Transverse colon (tissue), 4 donors: Measurements from ENCODE around the gene AKAP6. TPM values are rescaled to one million over a fixed set of nuclear protein-coding genes. Genes with fewer than 3 reads are reported as not detected.
"Not testable (repeated sequence)": the region's sequence is repeated elsewhere in the genome, so short reads cannot be mapped to it uniquely, and the experiment has no call there.

Source experiments
- DNase-seq: peaks from one replicate; pipeline ENCODE4 v3.0.0-alpha.2; 2019
- H3K27ac ChIP-seq, 4 donors: fragments of 200-600 bp; sonication (generic); 2 replicates each; pipeline ENCODE4 v1.5.1; 2016 to 2018; ENCODE audit warnings: inconsistent platforms in 4 of 4
- H3K27me3 ChIP-seq: fragments of 200-600 bp; sonication (generic); 2 replicates; pipeline ENCODE4 v1.5.1; 2017; ENCODE audit warnings: inconsistent platforms
- H3K36me3 ChIP-seq, 4 donors: fragments of 200-600 bp; sonication (generic); 2 replicates each; pipeline ENCODE4 v1.5.1; 2017 to 2019; ENCODE audit warnings: inconsistent platforms in 4 of 4
- H3K4me1 ChIP-seq, 4 donors: fragments of 200-600 bp; sonication (generic); 2 replicates each; pipeline ENCODE4 v1.5.1; 2017 to 2020; ENCODE audit warnings: inconsistent platforms in 4 of 4
- H3K4me3 ChIP-seq, 4 donors: fragments of 200-600 bp; sonication (generic); 1 replicate in 1 of 4; 2 replicates in 3 of 4; pipeline versions ENCODE4 v1.5.1 to v1.6.1; 2017 to 2019; ENCODE audit warnings: inconsistent platforms in 4 of 4
- H3K9me3 ChIP-seq, 2 donors: fragments of 200-600 bp; sonication (generic); 2 replicates each; pipeline ENCODE4 v1.5.1; 2017 to 2019; ENCODE audit warnings: inconsistent platforms in 2 of 2
- CTCF ChIP-seq, 5 experiments: fragments of 200-600 bp in 3 of 5; fragments of 450-650 bp in 2 of 5; sonication (generic) in 3 of 5; IDR thresholded peaks; 1 replicate in 2 of 5; 2 replicates in 3 of 5; pipeline ENCODE4 v1.5.1; 2016 to 2017; ENCODE audit warnings: antibody characterized with exemption in 5 of 5, inconsistent platforms in 3 of 5, mild to moderate bottlenecking in 2 of 5, moderate library complexity in 1 of 5
- EP300 ChIP-seq: sonication (generic); formaldehyde crosslinking; IDR thresholded peaks from one replicate; pipeline ENCODE4 v1.6.1; 2017; ENCODE audit warnings: antibody characterized with exemption, low read depth
- POLR2A ChIP-seq: fragments of 450-650 bp; IDR thresholded peaks from one replicate; pipeline ENCODE4 v1.6.1; 2016; ENCODE audit warnings: antibody characterized with exemption, mild to moderate bottlenecking, moderate library complexity
- POLR2AphosphoS5 ChIP-seq, 3 donors: sonication (generic); formaldehyde crosslinking; IDR thresholded peaks; one replicate each; pipeline ENCODE4 v1.6.1; 2016; ENCODE audit warnings: antibody characterized with exemption in 3 of 3
- WGBS, 2 donors: methylation state at CpG; one replicate each; pipeline ENCODE4 v1.1.5; 2018; ENCODE audit warnings: low coverage in 1 of 2; 5-methylcytosine and 5-hydroxymethylcytosine counted together
- in situ Hi-C, 4 donors: fragments of 200-750 bp; cut with MboI; loops; one replicate each; pipeline versions ENCODE4 v1.15.0 to v1.15.1; 2017; ENCODE audit warnings: low sequenced_read_pairs in 3 of 4, low pct_ligation_motif_present in 1 of 4, low pct_unique_long_range_greater_than_20kb in 1 of 4
- intact Hi-C: fragments of 100-400 bp; cut with DNase I; formaldehyde crosslinking; loops from one replicate; pipeline ENCODE4 v1.15.1; 2023; ENCODE audit warnings: low total_unique reads
- total RNA-seq, 4 donors: library from RNA; depleted of rRNA; stranded (reverse); fragments of >200 nt; gene quantifications; one replicate each; pipeline ENCODE4 v1.1.0, GENCODE V29; 2016

Gene AKAP6
- total RNA-seq, 4 donors from 2014 or later, result 6.3 to 16.7 (median 9.7) TPM

DNA sequence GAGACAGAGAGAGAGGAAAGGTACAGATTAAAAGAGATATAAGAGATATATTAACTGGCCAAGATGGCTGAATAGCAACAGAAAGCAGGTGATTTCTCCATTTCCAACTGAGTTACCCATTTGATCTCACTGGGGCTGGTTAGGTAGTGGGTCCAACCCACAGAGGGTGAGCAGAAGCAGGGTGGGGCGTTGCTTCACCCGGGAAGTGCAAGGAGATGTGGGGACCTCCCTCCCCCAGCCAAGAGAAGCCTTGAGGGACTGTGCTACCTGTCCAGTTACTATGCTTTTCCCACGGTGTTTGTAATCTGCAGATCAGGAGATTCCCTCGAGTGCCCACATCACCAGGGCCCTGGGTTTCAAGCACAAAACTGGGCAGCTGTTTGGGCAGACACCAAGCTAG, 131.2 kb downstream of the AKAP6 start:
- no peak overlapping the region for H3K4me3 ChIP-seq
- no peaks in the 10 kb centered on the region for H3K27me3 ChIP-seq
- intact Hi-C loops (no loop called here), in situ Hi-C loops (loop anchor here in 1 of 4 donors (10.0 kb wide), 1 partner anchor 205 kb away; no protein-coding TSS in a partner anchor)
- H3K9me3 ChIP-seq, result no peaks in the 10 kb centered on the region
- H3K4me1 ChIP-seq, result no peaks in the 10 kb centered on the region
- 83% methylated on average over 4 of the region's 4 CpGs; no CpG with 5 or more reads in 1 of the 2 donors for WGBS, 2 donors
- no peak for DNase-seq
- H3K36me3 ChIP-seq, result no peaks in the 10 kb centered on the region
- no peak for TF ChIP-seq EP300
- no peak for TF ChIP-seq CTCF (IDR thresholded peaks at IDR 0.05)
- TF ChIP-seq POLR2AphosphoS5 (IDR thresholded peaks at IDR 0.05), result no peak
- TF ChIP-seq POLR2A, result no peak
- no peak overlapping the region for H3K27ac ChIP-seq

DNA sequence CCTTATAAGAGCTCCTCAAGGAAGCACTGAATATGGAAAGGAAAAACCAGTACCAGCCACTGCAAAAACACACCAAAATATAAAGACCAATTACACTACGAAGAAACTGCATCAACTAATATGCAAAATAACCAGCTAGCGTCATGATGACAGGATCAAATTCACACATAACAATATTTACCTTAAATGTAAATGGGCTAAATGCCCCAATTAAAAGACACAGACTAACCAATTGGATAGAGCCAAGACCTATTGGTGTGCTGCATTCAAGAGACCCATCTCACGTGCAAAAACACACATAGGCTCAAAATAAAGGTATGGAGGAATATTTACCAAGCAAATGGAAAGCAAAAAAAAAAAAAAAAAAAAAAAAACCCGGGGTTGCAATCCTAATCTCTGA, 133.5 kb downstream of the AKAP6 start:
- in situ Hi-C loops, result loop anchor here in 1 of 4 donors (10.0 kb wide), 1 partner anchor 208 kb away; no protein-coding TSS in a partner anchor
- DNase-seq, H3K36me3 ChIP-seq, H3K27me3 ChIP-seq, intact Hi-C loops, H3K27ac ChIP-seq, H3K4me3 ChIP-seq, H3K4me1 ChIP-seq, H3K9me3 ChIP-seq: not testable (repeated sequence)
- 90 to 91% methylated on average over 3 to 4 of the region's 4 CpGs for WGBS, 2 donors

DNA sequence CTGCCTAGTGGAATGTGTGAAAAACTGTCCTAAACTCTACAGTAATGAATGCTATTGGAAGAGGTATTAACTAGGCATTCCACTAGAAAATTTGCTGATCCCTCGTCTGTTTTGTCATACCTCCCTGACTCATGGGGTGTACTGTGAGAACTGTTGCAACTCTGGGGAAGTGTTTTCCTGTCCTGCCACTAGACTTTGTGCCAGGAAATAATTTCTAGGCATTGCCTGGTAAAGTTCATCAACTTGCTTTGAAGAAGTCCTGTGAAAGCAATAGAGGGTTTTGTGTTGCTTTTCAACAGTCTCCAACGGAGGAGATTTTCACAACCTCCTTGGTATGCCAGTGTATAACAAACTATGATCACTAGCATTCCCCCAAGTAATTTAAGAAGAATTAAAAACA, 139.9 kb downstream of the AKAP6 start:
- Histone ChIP-seq H3K27me3 (no peaks in the 10 kb centered on the region), H3K4me3 (no peak overlapping the region), H3K9me3 (no peaks in the 10 kb centered on the region), H3K27ac (peak overlapping the region; percentile 48 to 61 (median 52)), H3K4me1 (peaks cover 0 to 15% (median 6%) of the 10 kb centered on the region in 4 donors), H3K36me3 (no peaks in the 10 kb centered on the region)
- intact Hi-C loops (loop anchor here (5.0 kb wide), 2 partner anchors 212 to 397 kb away; no protein-coding TSS in a partner anchor), in situ Hi-C loops (loop anchor here in 1 of 4 donors (10.0 kb wide), 1 partner anchor 214 kb away; no protein-coding TSS in a partner anchor)
- DNase-seq, result no peak
- TF ChIP-seq EP300 (no peak), POLR2AphosphoS5 (IDR thresholded peaks at IDR 0.05) (peak in 1 of 3 donors; percentile 23), POLR2A (no peak), CTCF (IDR thresholded peaks at IDR 0.05) (no peak)
- 14% methylated on average over 2 of the region's 2 CpGs; no CpG with 5 or more reads in 1 of the 2 donors for WGBS, 2 donors

DNA sequence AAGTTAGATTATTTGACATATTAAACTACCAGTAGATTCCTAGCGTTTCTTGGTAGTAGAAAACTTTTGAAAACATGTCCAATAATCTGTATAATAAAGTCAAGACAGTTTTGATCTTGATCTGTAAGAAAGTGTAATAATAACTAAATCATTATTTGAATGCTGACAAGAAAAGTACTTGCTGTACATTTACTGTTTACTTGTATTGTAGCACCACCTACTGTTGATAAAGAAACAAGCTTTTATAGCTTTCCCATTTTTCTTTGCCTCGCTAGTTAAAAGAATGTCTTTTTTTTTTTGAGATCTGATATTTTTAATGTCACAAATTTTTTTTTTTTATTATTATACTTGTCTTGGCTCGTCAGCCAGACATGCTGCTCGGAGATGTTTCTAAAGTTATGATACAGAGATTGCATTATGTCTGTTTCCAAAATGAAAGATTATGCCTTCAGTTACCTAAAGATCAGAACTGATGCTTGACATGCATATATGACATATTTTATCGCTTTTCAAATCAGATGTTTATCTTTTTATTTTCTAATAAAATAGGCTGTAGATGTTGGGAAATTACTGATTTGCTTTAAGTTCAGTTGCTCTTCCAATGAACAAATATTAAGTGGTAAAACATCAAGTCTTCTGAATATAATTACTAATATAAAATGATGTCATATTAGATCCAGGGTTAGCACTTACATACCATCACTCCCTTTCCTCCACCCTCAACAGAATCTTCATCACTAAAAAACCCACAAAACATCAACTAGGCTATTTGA, 140.5 kb downstream of the AKAP6 start:
- no peak for TF ChIP-seq POLR2A
- TF ChIP-seq CTCF (IDR thresholded peaks at IDR 0.05), result peak; percentile 48 to 70 (median 56)
- TF ChIP-seq EP300, result no peak
- TF ChIP-seq POLR2AphosphoS5 (IDR thresholded peaks at IDR 0.05), result no peak
- no peak for DNase-seq
- Histone ChIP-seq H3K27ac (peak overlapping the region; percentile 48 to 61 (median 52)), H3K4me3 (no peak overlapping the region), H3K27me3 (no peaks in the 10 kb centered on the region), H3K4me1 (peaks cover 0 to 15% (median 6%) of the 10 kb centered on the region in 4 donors), H3K36me3 (no peaks in the 10 kb centered on the region), H3K9me3 (no peaks in the 10 kb centered on the region)
- 13 to 24% methylated on average over 5 of the region's 5 CpGs for WGBS, 2 donors
- intact Hi-C loops (loop anchor here (5.0 kb wide), 2 partner anchors 212 to 397 kb away; no protein-coding TSS in a partner anchor), in situ Hi-C loops (loop anchor here in 2 of 4 donors (10.0 kb wide), 1 partner anchor 215 kb away; no protein-coding TSS in a partner anchor)
